Peyer's patch (tissue), 4 donors: ENCODE data around the gene GNAI1.

Experiments
- POLR2A ChIP-seq, 2 donors: fragments of 450-650 bp; IDR thresholded peaks; one replicate each; pipeline ENCODE4 v1.5.1; 2017; ENCODE audit warnings: antibody characterized with exemption in 2 of 2, mild to moderate bottlenecking in 2 of 2, moderate library complexity in 2 of 2
- TF ChIP-seq, protein P1 (sequence below), 6 experiments: fragments of 450-650 bp in 4 of 6; fragments of 200-600 bp in 2 of 6; sonication (generic) in 1 of 6; IDR thresholded peaks; one replicate each; pipeline ENCODE4 v1.5.1; 2017 to 2019; ENCODE audit warnings: antibody characterized with exemption in 6 of 6, mild to moderate bottlenecking in 3 of 6, moderate library complexity in 1 of 6

DNA sequence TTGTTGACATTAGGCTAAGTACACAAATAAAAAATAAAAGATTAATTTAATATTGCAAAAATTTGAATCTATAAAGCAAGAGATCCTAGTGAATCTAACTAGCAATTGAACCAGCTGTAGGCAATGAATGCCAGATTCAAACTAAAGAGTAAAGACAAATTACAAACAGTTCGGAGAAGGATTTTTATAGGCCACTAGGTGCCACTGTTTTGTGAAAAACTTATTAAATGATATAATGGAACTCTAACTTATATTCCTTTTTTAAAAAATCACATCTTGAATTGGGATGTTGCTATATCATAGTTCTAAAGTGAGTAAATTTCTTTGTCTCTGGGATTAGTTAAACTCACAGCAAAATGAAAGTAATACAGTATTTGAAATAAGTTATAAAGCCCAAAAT is 39.1 kb upstream of the GNAI1 start:
- TF ChIP-seq, protein P1, sequence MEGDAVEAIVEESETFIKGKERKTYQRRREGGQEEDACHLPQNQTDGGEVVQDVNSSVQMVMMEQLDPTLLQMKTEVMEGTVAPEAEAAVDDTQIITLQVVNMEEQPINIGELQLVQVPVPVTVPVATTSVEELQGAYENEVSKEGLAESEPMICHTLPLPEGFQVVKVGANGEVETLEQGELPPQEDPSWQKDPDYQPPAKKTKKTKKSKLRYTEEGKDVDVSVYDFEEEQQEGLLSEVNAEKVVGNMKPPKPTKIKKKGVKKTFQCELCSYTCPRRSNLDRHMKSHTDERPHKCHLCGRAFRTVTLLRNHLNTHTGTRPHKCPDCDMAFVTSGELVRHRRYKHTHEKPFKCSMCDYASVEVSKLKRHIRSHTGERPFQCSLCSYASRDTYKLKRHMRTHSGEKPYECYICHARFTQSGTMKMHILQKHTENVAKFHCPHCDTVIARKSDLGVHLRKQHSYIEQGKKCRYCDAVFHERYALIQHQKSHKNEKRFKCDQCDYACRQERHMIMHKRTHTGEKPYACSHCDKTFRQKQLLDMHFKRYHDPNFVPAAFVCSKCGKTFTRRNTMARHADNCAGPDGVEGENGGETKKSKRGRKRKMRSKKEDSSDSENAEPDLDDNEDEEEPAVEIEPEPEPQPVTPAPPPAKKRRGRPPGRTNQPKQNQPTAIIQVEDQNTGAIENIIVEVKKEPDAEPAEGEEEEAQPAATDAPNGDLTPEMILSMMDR (IDR thresholded peaks at IDR 0.05): peak in 4 of 6 experiments; percentile 25 to 44 (median 41)
- TF ChIP-seq POLR2A (IDR thresholded peaks at IDR 0.05): no peak
